ENCODE data around the gene NKX3-2. TPM values are rescaled to one million over a fixed set of nuclear protein-coding genes. Genes with fewer than 3 reads are reported as not detected.

NKX3-2 gene
- total RNA-seq, 1 donor = not detected

- peaks cover 95% of the 10 kb centered on the region for H3K27me3 ChIP-seq (ENCODE audit: insufficient read depth, low read length)
- H3K4me3 ChIP-seq (ENCODE audit: low read length) = no peak overlapping the region
- peaks cover 42% of the 10 kb centered on the region for H3K4me1 ChIP-seq (ENCODE audit: insufficient read depth, low read length)
- H3K9me3 ChIP-seq (ENCODE audit: low read depth, low read length) = no peaks in the 10 kb centered on the region
Observed at GRCh38 chr4:13539619-13540445, 4.5 kb downstream of the NKX3-2 start.

DNA sequence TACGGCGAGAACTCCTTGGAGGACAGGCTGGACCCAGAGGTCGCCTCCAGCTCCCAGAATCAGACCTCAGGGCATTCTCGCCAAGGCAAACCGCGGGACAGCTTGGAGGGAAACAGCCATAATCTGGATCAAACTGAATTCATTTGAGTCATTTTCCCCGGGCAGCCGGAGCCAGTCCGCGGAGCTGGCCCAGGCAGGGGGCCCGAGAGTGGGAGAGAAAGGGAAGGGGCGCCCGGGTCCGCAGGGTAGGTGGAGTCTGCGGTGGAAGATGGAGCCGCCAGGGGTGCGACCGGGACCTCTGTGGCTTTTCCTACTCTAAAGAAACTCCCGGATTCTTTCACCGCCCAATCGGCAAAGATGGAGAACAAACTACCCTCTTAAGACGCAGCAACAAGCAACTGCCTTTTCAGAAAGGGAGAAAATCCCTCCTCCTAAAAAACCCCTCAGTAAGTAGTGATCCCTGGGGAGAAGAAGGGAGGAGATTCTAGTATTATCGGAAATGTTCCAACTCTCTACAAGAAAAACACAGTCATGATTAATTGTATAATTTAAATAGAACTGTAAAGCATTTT, 5.2 kb downstream of the NKX3-2 start:
- H3K4me3 ChIP-seq (ENCODE audit: low read length) = no peak overlapping the region
- peaks cover 38% of the 10 kb centered on the region for H3K4me1 ChIP-seq (ENCODE audit: insufficient read depth, low read length)
- no peaks in the 10 kb centered on the region for H3K9me3 ChIP-seq (ENCODE audit: low read depth, low read length)
- H3K27me3 ChIP-seq (ENCODE audit: insufficient read depth, low read length) = peaks cover 100% of the 10 kb centered on the region

DNA sequence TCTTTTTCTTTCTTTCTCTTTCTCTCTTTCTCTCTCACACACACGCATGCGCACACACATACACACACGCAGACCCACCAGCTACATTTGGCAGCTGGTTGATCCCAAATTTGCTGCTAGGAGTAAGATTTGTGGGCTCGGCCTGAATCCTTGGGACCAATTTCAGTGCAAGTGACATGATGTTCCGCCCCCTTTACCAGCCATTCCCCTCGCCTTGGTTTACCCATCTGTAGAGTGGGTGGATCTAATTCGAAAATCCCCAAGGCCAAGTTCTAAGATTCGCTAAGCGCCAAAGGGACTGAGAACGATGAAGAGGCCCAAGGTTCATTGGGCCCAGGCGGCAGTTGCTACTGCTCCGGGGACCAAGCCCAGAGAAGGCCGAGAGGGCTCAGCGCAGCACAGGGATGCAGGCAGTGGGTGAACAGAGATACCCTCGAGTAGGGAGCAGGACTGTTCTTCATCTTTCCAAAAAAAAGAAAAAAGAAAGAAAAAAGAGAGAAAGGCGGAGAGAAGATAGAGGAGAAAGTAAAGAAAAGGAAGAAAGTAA, 5.8 kb downstream of the NKX3-2 start:
- H3K27me3 ChIP-seq (ENCODE audit: insufficient read depth, low read length) = peaks cover 100% of the 10 kb centered on the region
- H3K4me3 ChIP-seq (ENCODE audit: low read length) = no peak overlapping the region
- H3K4me1 ChIP-seq (ENCODE audit: insufficient read depth, low read length) = peaks cover 31% of the 10 kb centered on the region
- no peaks in the 10 kb centered on the region for H3K9me3 ChIP-seq (ENCODE audit: low read depth, low read length)

- no peaks in the 10 kb centered on the region for H3K9me3 ChIP-seq (ENCODE audit: low read depth, low read length)
- peaks cover 99% of the 10 kb centered on the region for H3K27me3 ChIP-seq (ENCODE audit: insufficient read depth, low read length)
- peaks cover 28% of the 10 kb centered on the region for H3K4me1 ChIP-seq (ENCODE audit: insufficient read depth, low read length)
- H3K4me3 ChIP-seq (ENCODE audit: low read length) = no peak overlapping the region
Observed at GRCh38 chr4:13537832-13538177, 6.5 kb downstream of the NKX3-2 start.

DNA sequence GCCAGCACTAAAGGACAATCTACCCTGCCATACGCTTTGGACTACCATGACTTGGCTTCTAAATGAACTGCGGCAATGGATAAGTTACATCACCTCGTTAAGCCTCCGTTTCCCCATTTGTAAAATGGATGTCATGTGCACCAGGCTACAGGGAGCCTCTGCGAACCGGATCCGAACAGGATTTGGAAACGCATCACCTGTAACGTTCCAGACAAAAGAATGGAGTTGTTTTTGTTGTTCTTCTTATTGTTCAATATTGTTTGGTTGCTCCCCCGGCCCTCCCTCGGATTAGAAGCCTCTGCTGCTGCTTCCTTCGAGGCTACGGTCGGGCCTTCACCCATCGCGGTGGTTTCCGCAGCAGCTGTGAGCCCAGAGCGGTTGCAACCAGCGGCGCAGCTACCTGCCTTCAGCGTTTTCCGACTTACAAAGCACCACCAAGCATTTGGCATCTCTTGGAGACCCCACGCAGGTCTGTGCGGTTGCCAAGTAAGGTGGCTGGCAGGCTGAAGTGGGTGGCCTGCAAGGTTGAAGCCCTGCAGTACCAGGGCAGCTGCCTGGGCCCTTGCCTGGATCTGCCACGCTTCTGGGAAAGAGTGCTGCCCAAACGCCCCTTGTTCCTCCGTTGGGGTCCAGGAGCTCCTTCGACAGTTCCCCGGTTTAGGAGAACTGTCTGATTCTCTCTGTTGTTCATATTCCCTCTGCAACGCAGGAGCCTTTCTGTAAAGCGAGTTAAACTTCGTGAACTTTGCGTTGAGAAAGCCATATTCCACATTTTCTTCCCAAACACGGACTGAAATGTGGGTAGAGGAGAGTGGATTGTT, 7.1 kb downstream of the NKX3-2 start:
- H3K9me3 ChIP-seq (ENCODE audit: low read depth, low read length) = no peaks in the 10 kb centered on the region
- H3K4me1 ChIP-seq (ENCODE audit: insufficient read depth, low read length) = peaks cover 22% of the 10 kb centered on the region
- no peak overlapping the region for H3K4me3 ChIP-seq (ENCODE audit: low read length)
- peaks cover 99% of the 10 kb centered on the region for H3K27me3 ChIP-seq (ENCODE audit: insufficient read depth, low read length)

DNA sequence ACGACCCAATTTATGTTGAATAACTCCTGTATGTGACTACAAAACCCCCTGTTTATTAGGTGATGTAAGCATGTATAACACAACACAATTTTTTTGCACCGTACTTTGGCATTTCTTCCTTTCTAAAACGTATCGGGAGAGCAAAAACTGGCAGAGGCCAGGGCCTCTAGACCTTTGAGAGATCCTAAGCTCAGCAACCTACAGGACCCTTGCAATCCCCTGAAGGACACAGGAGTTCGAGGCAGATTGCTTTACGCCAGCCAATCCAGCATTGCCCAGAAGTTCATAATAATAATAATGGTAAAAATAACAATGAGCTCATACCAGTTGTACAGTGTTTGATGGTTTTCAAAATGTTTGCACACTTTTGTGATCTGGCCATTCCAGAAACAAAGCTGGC, 7.7 kb downstream of the NKX3-2 start:
- Histone ChIP-seq H3K4me1 (ENCODE audit: insufficient read depth, low read length) (peaks cover 17% of the 10 kb centered on the region), H3K27me3 (ENCODE audit: insufficient read depth, low read length) (peaks cover 99% of the 10 kb centered on the region)

GRCh38 chr4:13535708-13536361, 8.5 kb downstream of the NKX3-2 start:
- Histone ChIP-seq H3K4me1 (ENCODE audit: insufficient read depth, low read length) (peaks cover 21% of the 10 kb centered on the region), H3K27me3 (ENCODE audit: insufficient read depth, low read length) (peaks cover 99% of the 10 kb centered on the region), H3K9me3 (ENCODE audit: low read depth, low read length) (no peaks in the 10 kb centered on the region), H3K4me3 (ENCODE audit: low read length) (no peak overlapping the region)

More for the DNA sequence above, 7.7 kb downstream of the NKX3-2 start:
- no peak overlapping the region for H3K4me3 ChIP-seq (ENCODE audit: low read length)
- no peaks in the 10 kb centered on the region for H3K9me3 ChIP-seq (ENCODE audit: low read depth, low read length)

- Histone ChIP-seq H3K4me1 (ENCODE audit: insufficient read depth, low read length) (peaks cover 19% of the 10 kb centered on the region), H3K27me3 (ENCODE audit: insufficient read depth, low read length) (peaks cover 99% of the 10 kb centered on the region), H3K4me3 (ENCODE audit: low read length) (no peak overlapping the region), H3K9me3 (ENCODE audit: low read depth, low read length) (no peaks in the 10 kb centered on the region)
Observed at GRCh38 chr4:13535118-13535517, 9.2 kb downstream of the NKX3-2 start.

- Histone ChIP-seq H3K4me1 (ENCODE audit: insufficient read depth, low read length) (peaks cover 19% of the 10 kb centered on the region), H3K9me3 (ENCODE audit: low read depth, low read length) (no peaks in the 10 kb centered on the region)
Observed at GRCh38 chr4:13534344-13535063, 9.8 kb downstream of the NKX3-2 start.

DNA sequence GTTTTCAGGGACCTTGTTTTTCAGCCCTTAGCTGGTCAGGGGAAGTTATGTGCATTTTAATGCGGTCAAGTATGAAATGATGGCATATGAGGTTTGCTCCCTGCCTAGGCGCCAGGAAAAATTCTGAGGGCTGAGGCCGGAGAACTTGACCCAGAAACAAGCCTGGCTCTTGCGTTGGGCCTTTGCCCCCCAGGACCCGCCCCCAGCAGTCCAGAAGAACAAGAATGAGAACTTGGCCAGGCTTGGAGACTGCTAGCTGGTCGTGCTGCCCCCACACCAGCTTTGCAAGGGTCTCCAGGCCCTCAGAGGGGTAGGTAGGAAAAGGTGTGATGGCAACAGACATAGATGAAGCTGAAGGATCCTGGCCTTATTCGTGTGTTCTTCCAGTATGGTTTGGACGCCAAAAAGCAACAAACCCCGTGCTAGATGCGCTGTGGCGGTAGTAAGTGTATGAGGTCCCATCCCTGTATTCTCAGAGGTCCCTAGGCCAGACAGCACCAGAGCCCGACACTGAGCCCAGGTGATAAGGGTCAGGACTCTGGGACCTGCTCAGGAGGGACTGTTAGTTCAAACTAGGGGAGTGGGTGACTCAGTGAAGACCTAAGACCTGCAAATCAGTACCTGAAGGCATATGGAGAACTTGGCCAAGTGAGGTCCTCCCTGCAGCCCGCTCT, 10.5 kb downstream of the NKX3-2 start:
- no peaks in the 10 kb centered on the region for H3K9me3 ChIP-seq (ENCODE audit: low read depth, low read length)
- H3K4me3 ChIP-seq (ENCODE audit: low read length) = no peak overlapping the region
- peaks cover 99% of the 10 kb centered on the region for H3K27me3 ChIP-seq (ENCODE audit: insufficient read depth, low read length)
- H3K4me1 ChIP-seq (ENCODE audit: insufficient read depth, low read length) = peaks cover 26% of the 10 kb centered on the region

More at GRCh38 chr4:13534344-13535063, 9.8 kb downstream of the NKX3-2 start:
- Histone ChIP-seq H3K27me3 (ENCODE audit: insufficient read depth, low read length) (peaks cover 99% of the 10 kb centered on the region), H3K4me3 (ENCODE audit: low read length) (no peak overlapping the region)

GRCh38 chr4:13531625-13531998, 12.7 kb downstream of the NKX3-2 start:
- peaks cover 43% of the 10 kb centered on the region for H3K4me1 ChIP-seq (ENCODE audit: insufficient read depth, low read length)
- H3K4me3 ChIP-seq (ENCODE audit: low read length) = no peak overlapping the region
- no peaks in the 10 kb centered on the region for H3K9me3 ChIP-seq (ENCODE audit: low read depth, low read length)
- peaks cover 97% of the 10 kb centered on the region for H3K27me3 ChIP-seq (ENCODE audit: insufficient read depth, low read length)

DNA sequence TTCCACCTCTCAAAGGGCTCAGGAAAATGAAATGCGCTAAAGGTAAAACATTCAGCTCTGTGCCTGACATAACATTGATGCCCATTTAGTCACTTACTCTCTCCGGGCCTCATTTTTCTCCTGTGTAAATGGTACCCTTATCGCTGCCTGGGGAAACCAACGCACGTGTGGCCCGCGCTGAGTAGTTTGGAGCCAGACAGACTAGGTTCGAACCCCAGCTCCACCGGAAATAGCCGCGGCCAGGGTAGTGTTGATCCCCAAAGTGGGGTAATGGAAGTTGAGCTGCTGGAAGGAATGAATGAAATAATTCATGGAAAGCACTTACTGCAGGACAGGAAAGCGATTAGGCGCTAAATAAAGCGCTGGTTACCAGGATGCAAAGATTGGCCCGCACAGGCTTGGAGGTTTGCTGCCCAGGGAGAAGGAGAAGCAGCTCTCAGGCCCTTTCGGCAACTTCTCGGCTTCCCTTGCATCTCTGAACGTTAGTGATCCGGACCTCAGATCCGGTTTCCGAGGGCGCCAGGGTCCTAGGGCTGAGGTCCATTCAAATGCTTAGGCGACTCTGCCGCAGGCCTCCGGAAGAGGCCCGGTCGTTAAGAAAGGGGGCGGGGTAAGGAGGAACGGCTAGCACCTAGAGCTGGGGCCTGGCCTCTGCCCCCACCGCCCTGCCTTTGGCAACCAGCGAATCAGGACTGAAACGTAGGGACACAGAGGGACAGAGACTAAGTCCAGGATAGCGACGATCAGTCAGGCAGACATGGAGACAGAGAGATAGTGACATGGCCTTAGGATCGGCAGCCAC, 13.3 kb downstream of the NKX3-2 start:
- H3K27me3 ChIP-seq (ENCODE audit: insufficient read depth, low read length) = peaks cover 97% of the 10 kb centered on the region
- H3K9me3 ChIP-seq (ENCODE audit: low read depth, low read length) = no peaks in the 10 kb centered on the region
- H3K4me1 ChIP-seq (ENCODE audit: insufficient read depth, low read length) = peaks cover 43% of the 10 kb centered on the region
- no peak overlapping the region for H3K4me3 ChIP-seq (ENCODE audit: low read length)

All from mononuclear cell (primary cell).